Fibroblast of lung (primary cell): Measurements from ENCODE around the gene KTN1. TPM values are rescaled to one million over a fixed set of nuclear protein-coding genes. Genes with fewer than 3 reads are reported as not detected.

Experiments
- DNase-seq, 2 donors: peaks; one replicate each; pipeline versions ENCODE4 v3.0.0 to v3.0.0-alpha.2; 2010; ENCODE audit warnings: low read depth in 2 of 2
- H2AFZ ChIP-seq: 2 replicates; pipeline ENCODE4 v1.5.1; 2012; ENCODE audit warnings: low read length, control low read depth, inconsistent platforms
- H3K27ac ChIP-seq: 2 replicates; pipeline ENCODE4 v1.5.1; 2011; ENCODE audit warnings: low read length, control low read depth; ENCODE audit not compliant: insufficient read depth
- H3K27me3 ChIP-seq: 2 replicates; pipeline ENCODE4 v1.5.1; 2011; ENCODE audit warnings: mild to moderate bottlenecking, low read length; ENCODE audit not compliant: control insufficient read depth, insufficient read depth
- H3K36me3 ChIP-seq: 2 replicates; pipeline ENCODE4 v1.5.1; 2011; ENCODE audit warnings: low read length; ENCODE audit not compliant: control insufficient read depth, insufficient read depth
- H3K4me1 ChIP-seq: 2 replicates; pipeline ENCODE4 v1.5.1; 2011; ENCODE audit warnings: low read length; ENCODE audit not compliant: control insufficient read depth, insufficient read depth; ENCODE audit errors: extremely low read depth
- H3K4me2 ChIP-seq: 2 replicates; pipeline ENCODE4 v1.5.1; 2011; ENCODE audit warnings: low read length, control low read depth; ENCODE audit not compliant: insufficient read depth; ENCODE audit errors: extremely low read depth
- H3K4me3 ChIP-seq, 4 experiments: fragments of 200-600 bp in 1 of 4; sonication (generic) in 1 of 4; replicated peaks in 1 of 4; 2 replicates each; pipeline ENCODE4 v1.5.1; 2011 to 2016; ENCODE audit warnings: low read length in 4 of 4, low read depth in 3 of 4, mild to moderate bottlenecking in 3 of 4, control low read depth in 2 of 4, inconsistent platforms in 1 of 4, mixed read lengths in 1 of 4; ENCODE audit not compliant: insufficient read depth in 1 of 4; ENCODE audit errors: control extremely low read depth in 1 of 4
- H3K79me2 ChIP-seq: 2 replicates; pipeline ENCODE4 v1.5.1; 2012; ENCODE audit warnings: mild to moderate bottlenecking, low read length, inconsistent platforms; ENCODE audit not compliant: control insufficient read depth, insufficient read depth
- H3K9ac ChIP-seq: 2 replicates; pipeline ENCODE4 v1.5.1; 2011; ENCODE audit warnings: mild to moderate bottlenecking, low read length, control low read depth; ENCODE audit not compliant: insufficient read depth
- H3K9me3 ChIP-seq: 2 replicates; pipeline ENCODE4 v1.5.1; 2012; ENCODE audit warnings: low read depth, low read length; ENCODE audit not compliant: control insufficient read depth, insufficient read depth
- H4K20me1 ChIP-seq: 2 replicates; pipeline ENCODE4 v1.5.1; 2011; ENCODE audit warnings: low read length; ENCODE audit not compliant: control insufficient read depth, insufficient read depth; ENCODE audit errors: extremely low read depth
- CTCF ChIP-seq, 2 donors: IDR thresholded peaks in 1 of 2; conservative IDR thresholded peaks in 1 of 2; 1 replicate in 1 of 2; 2 replicates in 1 of 2; pipeline ENCODE4 v1.5.1; 2011 to 2012; ENCODE audit warnings: low read length in 2 of 2, control low read depth in 1 of 2, inconsistent platforms in 1 of 2, low read depth in 1 of 2, mild to moderate bottlenecking in 1 of 2
- EZH2 ChIP-seq: IDR thresholded peaks from 2 replicates; pipeline ENCODE4 v1.5.1; 2012; ENCODE audit warnings: low read length, control low read depth, mild to moderate bottlenecking; ENCODE audit errors: missing control alignments
- polyA plus RNA-seq, 2 donors: library from polyadenylated mRNA; depleted of rRNA in 1 of 2; stranded (reverse) in 1 of 2; unstranded in 1 of 2; fragments of >200 nt; gene quantifications; 2 replicates each; pipeline ENCODE4 v1.2.1, GENCODE V29; 2011 to 2012; ENCODE audit warnings: missing spikeins in 1 of 2
- total RNA-seq: library from RNA; depleted of rRNA; stranded (reverse); fragments of >200 nt; gene quantifications from 2 replicates; pipeline ENCODE4 v1.2.1, GENCODE V29; 2014

KTN1 gene
- total and polyA plus RNA-seq, 2 donors (not counting 1 experiment from before 2014, with no cell fraction given): 126 to 164 TPM

GRCh38 chr14:55583942-55584468 is 4.0 kb downstream of the KTN1 start:
- Histone ChIP-seq H3K79me2 (peaks cover 79% of the 10 kb centered on the region), H3K36me3 (no peaks in the 10 kb centered on the region), H3K4me1 (peaks cover 16% of the 10 kb centered on the region), H2AFZ (no peak overlapping the region), H4K20me1 (peaks cover 3% of the 10 kb centered on the region), H3K9me3 (no peaks in the 10 kb centered on the region), H3K4me3 (peak overlapping the region in 1 of 4 experiments; percentile 6), H3K9ac (no peak overlapping the region), H3K27ac (no peak overlapping the region), H3K27me3 (no peaks in the 10 kb centered on the region), H3K4me2 (peak overlapping the region; percentile 11)
- DNase-seq: no peak
- TF ChIP-seq CTCF (conservative IDR thresholded peaks at IDR 0.05 in 1 of 2, IDR thresholded peaks at IDR 0.05 in 1 of 2; ENCODE audit: low read depth in 1 of 2, low read length in 2 of 2) (no peak), EZH2 (no peak)

- H3K27ac ChIP-seq: no peak overlapping the region
- H3K4me1 ChIP-seq: peaks cover 16% of the 10 kb centered on the region
- no peak overlapping the region for H3K9ac ChIP-seq
- peaks cover 90% of the 10 kb centered on the region for H3K79me2 ChIP-seq
- H3K9me3 ChIP-seq: no peaks in the 10 kb centered on the region
- H3K36me3 ChIP-seq: no peaks in the 10 kb centered on the region
- no peak for TF ChIP-seq EZH2
- TF ChIP-seq CTCF (conservative IDR thresholded peaks at IDR 0.05 in 1 of 2, IDR thresholded peaks at IDR 0.05 in 1 of 2; ENCODE audit: low read depth in 1 of 2, low read length in 2 of 2): no peak
- no peak overlapping the region for H2AFZ ChIP-seq
- H3K4me2 ChIP-seq: peak overlapping the region; percentile 38
- no peak overlapping the region for H3K4me3 ChIP-seq
- peak; percentile 51 to 70 for DNase-seq
- peaks cover 3% of the 10 kb centered on the region for H4K20me1 ChIP-seq
- no peaks in the 10 kb centered on the region for H3K27me3 ChIP-seq
Measured at GRCh38 chr14:55585854-55586253, 5.8 kb downstream of the KTN1 start.

GRCh38 chr14:55586411-55586810 is 6.4 kb downstream of the KTN1 start:
- Histone ChIP-seq H3K36me3 (no peaks in the 10 kb centered on the region), H3K79me2 (peaks cover 90% of the 10 kb centered on the region), H3K27ac (no peak overlapping the region), H3K4me1 (peaks cover 16% of the 10 kb centered on the region), H3K27me3 (no peaks in the 10 kb centered on the region), H3K4me2 (peak overlapping the region; percentile 38), H3K9ac (no peak overlapping the region), H2AFZ (no peak overlapping the region), H4K20me1 (peaks cover 3% of the 10 kb centered on the region), H3K9me3 (no peaks in the 10 kb centered on the region), H3K4me3 (no peak overlapping the region)
- TF ChIP-seq CTCF (conservative IDR thresholded peaks at IDR 0.05 in 1 of 2, IDR thresholded peaks at IDR 0.05 in 1 of 2; ENCODE audit: low read depth in 1 of 2, low read length in 2 of 2) (no peak), EZH2 (no peak)
- no peak for DNase-seq
